HepG2 (cell line): Measurements from ENCODE around the gene MRPL14. TPM values are rescaled to one million over a fixed set of nuclear protein-coding genes. Genes with fewer than 3 reads are reported as not detected.

Experiments
- CBFB ChIP-seq: sonication (generic); formaldehyde crosslinking; IDR thresholded peaks from 2 replicates; pipeline ENCODE4 v1.4.0; 2020; ENCODE audit warnings: missing genetic modification reagents
- CEBPB ChIP-seq: IDR thresholded peaks from 2 replicates; pipeline ENCODE4 v1.6.1; 2011; ENCODE audit warnings: low read depth, low read length, improper control_type of control experiment, borderline replicate concordance
- EED ChIP-seq: sonication (generic); formaldehyde crosslinking; IDR thresholded peaks from 2 replicates; pipeline ENCODE4 v1.5.0; 2020; ENCODE audit warnings: mild to moderate bottlenecking, missing genetic modification reagents
- HIVEP1 ChIP-seq: sonication (generic); formaldehyde crosslinking; IDR thresholded peaks from 2 replicates; pipeline ENCODE4 v1.4.0; 2020; ENCODE audit warnings: mild to moderate bottlenecking, missing genetic modification reagents
- HNRNPK ChIP-seq: fragments of 200-400 bp; formaldehyde crosslinking; IDR thresholded peaks from 2 replicates; pipeline ENCODE4 v1.6.1; 2018; ENCODE audit warnings: low read length, low read depth, moderate library complexity, mild to moderate bottlenecking; ENCODE audit not compliant: poor library complexity, severe bottlenecking
- JUNB ChIP-seq: sonication (generic); formaldehyde crosslinking; IDR thresholded peaks from 2 replicates; pipeline ENCODE4 v1.8.0; 2022; ENCODE audit warnings: missing genetic modification reagents, mild to moderate bottlenecking, borderline replicate concordance
- KLF12 ChIP-seq: sonication (generic); formaldehyde crosslinking; IDR thresholded peaks from 2 replicates; pipeline ENCODE4 v1.4.0; 2020; ENCODE audit warnings: missing genetic modification reagents, borderline replicate concordance
- MAF1 ChIP-seq: sonication (generic); formaldehyde crosslinking; IDR thresholded peaks from 2 replicates; pipeline ENCODE4 v1.5.0; 2020; ENCODE audit warnings: missing genetic modification reagents, borderline replicate concordance
- MBNL3 ChIP-seq: fragments of 250-450 bp; sonication (Bioruptor Pico); conservative IDR thresholded peaks from 2 replicates; pipeline ENCODE4 v1.8.0; 2022; ENCODE audit warnings: mild to moderate bottlenecking, inconsistent platforms
- MED8 ChIP-seq: sonication (generic); formaldehyde crosslinking; IDR thresholded peaks from 2 replicates; pipeline ENCODE4 v1.8.1; 2023; ENCODE audit warnings: mild to moderate bottlenecking, missing genetic modification reagents; ENCODE audit not compliant: insufficient replicate concordance
- MLLT10 ChIP-seq: sonication (generic); formaldehyde crosslinking; IDR thresholded peaks from 2 replicates; pipeline ENCODE4 v1.4.0; 2020; ENCODE audit warnings: missing genetic modification reagents
- PHF20 ChIP-seq: sonication (generic); formaldehyde crosslinking; IDR thresholded peaks from 2 replicates; pipeline ENCODE4 v1.5.0; 2020; ENCODE audit warnings: mild to moderate bottlenecking, missing genetic modification reagents
- SOX6 ChIP-seq, 2 experiments: fragments of 450-650 bp in 1 of 2; sonication (generic) in 1 of 2; formaldehyde crosslinking in 1 of 2; IDR thresholded peaks; 2 replicates each; pipeline versions ENCODE4 v1.4.0 to v1.6.1; 2017 to 2020; ENCODE audit warnings: antibody characterized with exemption in 1 of 2, mild to moderate bottlenecking in 1 of 2, missing genetic modification reagents in 1 of 2
- ZBTB8A ChIP-seq: sonication (generic); formaldehyde crosslinking; IDR thresholded peaks from 2 replicates; pipeline ENCODE4 v1.4.0; 2020; ENCODE audit warnings: mild to moderate bottlenecking, low read depth, missing genetic modification reagents, borderline replicate concordance
- ZC3H13 ChIP-seq: sonication (generic); formaldehyde crosslinking; IDR thresholded peaks from 2 replicates; pipeline ENCODE4 v1.8.1; 2023; ENCODE audit warnings: mild to moderate bottlenecking, missing genetic modification reagents, moderate library complexity
- ZNF3 ChIP-seq: IDR thresholded peaks from 2 replicates; pipeline ENCODE4 v1.7.0; 2017; ENCODE audit warnings: inconsistent platforms
- ZNF326 ChIP-seq: sonication (generic); formaldehyde crosslinking; IDR thresholded peaks from 2 replicates; pipeline ENCODE4 v1.4.0; 2020; ENCODE audit warnings: missing genetic modification reagents, borderline replicate concordance
- ZNF549 ChIP-seq: sonication (generic); formaldehyde crosslinking; IDR thresholded peaks from 2 replicates; pipeline ENCODE4 v1.5.0; 2020; ENCODE audit warnings: missing genetic modification reagents
- ZNF556 ChIP-seq: sonication (generic); formaldehyde crosslinking; IDR thresholded peaks from 2 replicates; pipeline ENCODE4 v1.4.0; 2020; ENCODE audit warnings: mild to moderate bottlenecking, missing genetic modification reagents, borderline replicate concordance
- ZNF564 ChIP-seq: sonication (generic); formaldehyde crosslinking; IDR thresholded peaks from 2 replicates; pipeline ENCODE4 v1.8.1; 2023; ENCODE audit warnings: mild to moderate bottlenecking, missing genetic modification reagents
- ZNF607 ChIP-seq: sonication (generic); formaldehyde crosslinking; IDR thresholded peaks from 2 replicates; pipeline ENCODE4 v1.5.1; 2020; ENCODE audit warnings: missing genetic modification reagents, mild to moderate bottlenecking, borderline replicate concordance
- ZNF709 ChIP-seq: sonication (generic); formaldehyde crosslinking; IDR thresholded peaks from 2 replicates; pipeline ENCODE4 v1.5.0; 2020; ENCODE audit warnings: mild to moderate bottlenecking, missing genetic modification reagents
- polyA plus RNA-seq, 8 experiments: library from polyadenylated mRNA; depleted of rRNA in 3 of 8; stranded (reverse) in 7 of 8; unstranded in 1 of 8; fragments of >200 nt; fragmentation: Illumina TruSeq in 4 of 8; extraction: Trizol in 4 of 8; gene quantifications; 2 replicates each; pipeline versions ENCODE4 v1.2.1 to v1.2.3, GENCODE V29; 2011 to 2016; ENCODE audit warnings: low read depth in 4 of 8, missing spikeins in 1 of 8, mixed read lengths in 1 of 8; ENCODE audit not compliant: insufficient read depth in 1 of 8
- total RNA-seq, 5 experiments: library from RNA; depleted of rRNA; stranded (reverse); fragments of >200 nt; fragmentation: Illumina TruSeq; extraction: Trizol; gene quantifications; 2 replicates each; pipeline ENCODE4 v1.2.3, GENCODE V29; 2016; ENCODE audit warnings: low read depth in 1 of 5
- TF ChIP-seq, protein P1 (sequence below): sonication (generic); formaldehyde crosslinking; IDR thresholded peaks from 2 replicates; pipeline ENCODE4 v1.4.0; 2020; ENCODE audit warnings: missing genetic modification reagents
- TF ChIP-seq, protein P2 (sequence below): sonication (generic); IDR thresholded peaks from 2 replicates; pipeline ENCODE4 v1.6.1; 2016; ENCODE audit warnings: low read depth, borderline replicate concordance
- TF ChIP-seq, protein P3 (sequence below): sonication (generic); formaldehyde crosslinking; IDR thresholded peaks from 2 replicates; pipeline ENCODE4 v1.9.0; 2021; ENCODE audit warnings: missing genetic modification reagents, mild to moderate bottlenecking, borderline replicate concordance

MRPL14 gene
- total and polyA plus RNA-seq, 2 of the 13 experiments (the other 11 are each of a cell fraction or from before 2014, with no cell fraction given), result 157 to 178 TPM

DNA sequence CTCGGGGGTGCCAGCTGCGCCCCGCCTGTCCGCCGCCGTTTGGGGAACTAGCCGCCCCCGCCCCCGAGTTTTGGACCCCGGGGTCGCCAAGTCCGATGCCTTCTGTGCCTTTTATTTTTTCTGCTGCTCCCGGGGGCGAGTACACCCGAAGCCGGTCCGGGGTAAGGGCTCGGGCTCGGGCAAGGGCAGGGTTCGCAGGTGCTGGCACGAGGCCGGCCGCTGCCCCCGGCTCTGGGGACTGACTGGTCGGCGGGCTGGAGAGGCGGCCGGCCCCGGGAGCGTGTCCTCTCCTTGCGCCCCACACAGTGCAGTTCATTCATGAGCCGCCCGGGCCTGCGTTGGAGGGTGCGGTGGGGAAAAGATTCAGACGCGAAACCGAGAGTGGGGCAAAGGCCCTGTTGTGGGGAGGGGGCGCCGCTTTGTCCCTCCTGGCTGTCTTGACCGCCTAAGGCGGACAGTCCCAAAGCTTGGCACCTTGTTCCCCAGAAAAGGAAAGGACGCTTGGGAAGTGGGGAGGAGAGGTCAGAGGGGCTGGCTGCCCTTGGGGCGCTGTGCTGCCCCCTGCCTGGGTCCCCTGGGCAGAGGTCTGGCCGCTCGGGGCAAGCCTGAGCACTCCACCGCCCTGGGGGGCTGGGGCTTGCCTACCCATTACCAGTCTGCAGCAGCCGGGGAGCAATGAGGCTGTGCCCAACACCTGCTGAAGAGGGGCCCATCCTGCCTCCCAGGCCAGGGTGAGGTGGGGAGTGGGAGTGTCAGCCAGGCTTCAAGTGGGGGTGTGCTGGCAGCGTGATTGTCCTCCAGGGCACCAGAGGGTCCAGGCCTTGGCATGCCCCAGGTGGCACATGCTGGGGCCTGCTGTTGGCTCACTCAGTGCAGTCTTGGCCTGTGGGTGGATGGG lies 1.0 kb upstream of the MRPL14 start (continued):
- TF ChIP-seq PHF20 (no peak), HNRNPK (no peak), SOX6 (IDR thresholded peaks at IDR 0.05) (no peak), SOX6 (CRISPR knock-in tag; IDR thresholded peaks at IDR 0.05) (no peak; the same call in 1 of the 2 replicates), CEBPB (no peak), ZNF607 (CRISPR knock-in tag) (no peak; the same call in 1 of the 2 replicates), MAF1 (CRISPR knock-in tag) (0 out of 2 replicates have a peak, but pooled peaks have one; percentile 62), HIVEP1 (CRISPR knock-in tag) (peak; percentile 45; the same call in 1 of the 2 replicates), EED (CRISPR knock-in tag) (peak; percentile 52; the same call in 1 of the 2 replicates), ZC3H13 (no peak), ZNF564 (CRISPR knock-in tag) (0 out of 2 replicates have a peak, but pooled peaks have one; percentile 63), ZBTB8A (CRISPR knock-in tag) (no peak), ZNF549 (CRISPR knock-in tag) (no peak), MLLT10 (CRISPR knock-in tag) (no peak), MBNL3 (CRISPR knock-in tag) (no peak), ZNF3 (no peak), CBFB (CRISPR knock-in tag) (0 out of 2 replicates have a peak, but pooled peaks have one; percentile 19), JUNB (CRISPR knock-in tag) (no peak), KLF12 (CRISPR knock-in tag) (peak; percentile 38; the same call in 1 of the 2 replicates), ZNF326 (no peak), ZNF556 (CRISPR knock-in tag) (peak; percentile 43; the same call in 1 of the 2 replicates), ZNF709 (CRISPR knock-in tag) (no peak; the same call in 1 of the 2 replicates), MED8 (peak; percentile 41)
- TF ChIP-seq, protein P1, sequence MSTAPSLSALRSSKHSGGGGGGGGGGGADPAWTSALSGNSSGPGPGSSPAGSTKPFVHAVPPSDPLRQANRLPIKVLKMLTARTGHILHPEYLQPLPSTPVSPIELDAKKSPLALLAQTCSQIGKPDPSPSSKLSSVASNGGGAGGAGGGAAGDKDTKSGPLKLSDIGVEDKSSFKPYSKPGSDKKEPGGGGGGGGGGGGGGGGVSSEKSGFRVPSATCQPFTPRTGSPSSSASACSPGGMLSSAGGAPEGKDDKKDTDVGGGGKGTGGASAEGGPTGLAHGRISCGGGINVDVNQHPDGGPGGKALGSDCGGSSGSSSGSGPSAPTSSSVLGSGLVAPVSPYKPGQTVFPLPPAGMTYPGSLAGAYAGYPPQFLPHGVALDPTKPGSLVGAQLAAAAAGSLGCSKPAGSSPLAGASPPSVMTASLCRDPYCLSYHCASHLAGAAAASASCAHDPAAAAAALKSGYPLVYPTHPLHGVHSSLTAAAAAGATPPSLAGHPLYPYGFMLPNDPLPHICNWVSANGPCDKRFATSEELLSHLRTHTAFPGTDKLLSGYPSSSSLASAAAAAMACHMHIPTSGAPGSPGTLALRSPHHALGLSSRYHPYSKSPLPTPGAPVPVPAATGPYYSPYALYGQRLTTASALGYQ (CRISPR knock-in tag), result 0 out of 2 replicates have a peak, but pooled peaks have one; percentile 43
- TF ChIP-seq, protein P2, sequence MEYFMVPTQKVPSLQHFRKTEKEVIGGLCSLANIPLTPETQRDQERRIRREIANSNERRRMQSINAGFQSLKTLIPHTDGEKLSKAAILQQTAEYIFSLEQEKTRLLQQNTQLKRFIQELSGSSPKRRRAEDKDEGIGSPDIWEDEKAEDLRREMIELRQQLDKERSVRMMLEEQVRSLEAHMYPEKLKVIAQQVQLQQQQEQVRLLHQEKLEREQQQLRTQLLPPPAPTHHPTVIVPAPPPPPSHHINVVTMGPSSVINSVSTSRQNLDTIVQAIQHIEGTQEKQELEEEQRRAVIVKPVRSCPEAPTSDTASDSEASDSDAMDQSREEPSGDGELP, result no peak
- TF ChIP-seq, protein P3, sequence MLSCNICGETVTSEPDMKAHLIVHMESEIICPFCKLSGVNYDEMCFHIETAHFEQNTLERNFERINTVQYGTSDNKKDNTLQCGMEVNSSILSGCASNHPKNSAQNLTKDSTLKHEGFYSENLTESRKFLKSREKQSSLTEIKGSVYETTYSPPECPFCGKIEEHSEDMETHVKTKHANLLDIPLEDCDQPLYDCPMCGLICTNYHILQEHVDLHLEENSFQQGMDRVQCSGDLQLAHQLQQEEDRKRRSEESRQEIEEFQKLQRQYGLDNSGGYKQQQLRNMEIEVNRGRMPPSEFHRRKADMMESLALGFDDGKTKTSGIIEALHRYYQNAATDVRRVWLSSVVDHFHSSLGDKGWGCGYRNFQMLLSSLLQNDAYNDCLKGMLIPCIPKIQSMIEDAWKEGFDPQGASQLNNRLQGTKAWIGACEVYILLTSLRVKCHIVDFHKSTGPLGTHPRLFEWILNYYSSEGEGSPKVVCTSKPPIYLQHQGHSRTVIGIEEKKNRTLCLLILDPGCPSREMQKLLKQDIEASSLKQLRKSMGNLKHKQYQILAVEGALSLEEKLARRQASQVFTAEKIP (CRISPR knock-in tag), result no peak
